Testis (tissue), 3 donors: Measurements from ENCODE around the gene IPO7. TPM values are rescaled to one million over a fixed set of nuclear protein-coding genes. Genes with fewer than 3 reads are reported as not detected.

ENCODE experiments used
- DNase-seq: peaks from one replicate; pipeline ENCODE4 v3.0.0-alpha.2; 2019
- H3K27ac ChIP-seq, 2 donors: fragments of 200-600 bp; sonication (generic); one replicate each; pipeline ENCODE4 v1.5.1; 2019
- H3K27me3 ChIP-seq: fragments of 200-600 bp; sonication (generic); one replicate; pipeline ENCODE4 v1.5.1; 2019
- H3K36me3 ChIP-seq: fragments of 200-600 bp; sonication (generic); one replicate; pipeline ENCODE4 v1.5.1; 2017; ENCODE audit warnings: low read depth; ENCODE audit errors: missing control alignments
- H3K4me1 ChIP-seq: fragments of 200-600 bp; sonication (generic); one replicate; pipeline ENCODE4 v1.5.1; 2019
- H3K4me3 ChIP-seq, 2 donors: fragments of 200-600 bp; sonication (generic); one replicate each; pipeline ENCODE4 v1.5.1; 2017 to 2019
- H3K9me3 ChIP-seq: fragments of 200-600 bp; sonication (generic); one replicate; pipeline ENCODE4 v1.5.1; 2017
- POLR2A ChIP-seq: fragments of 450-650 bp; IDR thresholded peaks from one replicate; pipeline ENCODE4 v1.6.1; 2017; ENCODE audit warnings: antibody characterized with exemption, mild to moderate bottlenecking, moderate library complexity
- WGBS, 2 donors: methylation state at CpG; one replicate each; pipeline ENCODE4 v1.1.5; 2018; 5-methylcytosine and 5-hydroxymethylcytosine counted together
- intact Hi-C: fragments of 100-400 bp; cut with DNase I; formaldehyde crosslinking; loops from one replicate; pipeline ENCODE4 v1.15.1; 2023; ENCODE audit warnings: low total_unique reads
- polyA plus RNA-seq: library from polyadenylated mRNA; stranded (reverse); fragments of 350-450 nt; fragmentation: Illumina TruSeq; extraction: RNeasy Lipid Tissue Mini Kit (QIAGEN cat#74804); gene quantifications from one replicate; pipeline ENCODE4 v1.2.3, GENCODE V29; 2014; ENCODE audit warnings: low read depth, low replicate concordance; ENCODE audit not compliant: insufficient read depth
- total RNA-seq, 2 donors: library from RNA; depleted of rRNA; stranded (reverse); fragments of >200 nt; gene quantifications; one replicate each; pipeline ENCODE4 v1.2.3, GENCODE V29; 2016
- TF ChIP-seq, protein P1 (sequence below), 3 experiments: fragments of 450-650 bp in 2 of 3; fragments of 200-600 bp in 1 of 3; sonication (generic) in 1 of 3; IDR thresholded peaks; one replicate each; pipeline ENCODE4 v1.5.1; 2016 to 2019; ENCODE audit warnings: antibody characterized with exemption in 3 of 3, mild to moderate bottlenecking in 2 of 3, moderate library complexity in 1 of 3

The IPO7 gene
- total and polyA plus RNA-seq, 3 donors from 2014 or later = 28.8 to 65.6 (median 51.7) TPM

DNA sequence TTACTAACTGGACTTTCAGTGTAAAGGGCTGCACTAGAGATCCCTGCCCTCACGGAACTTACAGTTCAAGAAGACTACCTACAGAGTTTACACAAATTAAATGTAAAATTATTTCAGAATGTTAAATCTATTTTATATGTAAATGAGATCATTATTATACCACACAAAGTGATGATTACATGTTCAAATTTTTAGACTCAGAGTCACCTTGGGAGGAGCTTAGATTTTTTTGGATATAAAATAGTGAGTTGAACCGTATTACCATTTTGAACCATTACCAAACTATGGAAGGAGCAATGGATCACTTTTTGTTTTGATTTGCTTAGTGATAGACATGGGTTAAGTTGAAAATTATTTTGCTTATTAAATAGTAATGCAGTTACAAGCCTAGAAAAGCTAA, 1.6 kb downstream of the IPO7 start:
- TF ChIP-seq, protein P1, sequence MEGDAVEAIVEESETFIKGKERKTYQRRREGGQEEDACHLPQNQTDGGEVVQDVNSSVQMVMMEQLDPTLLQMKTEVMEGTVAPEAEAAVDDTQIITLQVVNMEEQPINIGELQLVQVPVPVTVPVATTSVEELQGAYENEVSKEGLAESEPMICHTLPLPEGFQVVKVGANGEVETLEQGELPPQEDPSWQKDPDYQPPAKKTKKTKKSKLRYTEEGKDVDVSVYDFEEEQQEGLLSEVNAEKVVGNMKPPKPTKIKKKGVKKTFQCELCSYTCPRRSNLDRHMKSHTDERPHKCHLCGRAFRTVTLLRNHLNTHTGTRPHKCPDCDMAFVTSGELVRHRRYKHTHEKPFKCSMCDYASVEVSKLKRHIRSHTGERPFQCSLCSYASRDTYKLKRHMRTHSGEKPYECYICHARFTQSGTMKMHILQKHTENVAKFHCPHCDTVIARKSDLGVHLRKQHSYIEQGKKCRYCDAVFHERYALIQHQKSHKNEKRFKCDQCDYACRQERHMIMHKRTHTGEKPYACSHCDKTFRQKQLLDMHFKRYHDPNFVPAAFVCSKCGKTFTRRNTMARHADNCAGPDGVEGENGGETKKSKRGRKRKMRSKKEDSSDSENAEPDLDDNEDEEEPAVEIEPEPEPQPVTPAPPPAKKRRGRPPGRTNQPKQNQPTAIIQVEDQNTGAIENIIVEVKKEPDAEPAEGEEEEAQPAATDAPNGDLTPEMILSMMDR (IDR thresholded peaks at IDR 0.05) = no peak
- TF ChIP-seq POLR2A = no peak
- WGBS, 2 donors = 42 to 51% methylated on average over 2 of the region's 2 CpGs
- Histone ChIP-seq H3K4me3 (no peak overlapping the region), H3K27ac (no peak overlapping the region), H3K4me1 (peaks cover 11% of the 10 kb centered on the region), H3K36me3 (no peaks in the 10 kb centered on the region), H3K9me3 (no peaks in the 10 kb centered on the region), H3K27me3 (no peaks in the 10 kb centered on the region)
- DNase-seq = no peak
- intact Hi-C loops = no loop called here

DNA sequence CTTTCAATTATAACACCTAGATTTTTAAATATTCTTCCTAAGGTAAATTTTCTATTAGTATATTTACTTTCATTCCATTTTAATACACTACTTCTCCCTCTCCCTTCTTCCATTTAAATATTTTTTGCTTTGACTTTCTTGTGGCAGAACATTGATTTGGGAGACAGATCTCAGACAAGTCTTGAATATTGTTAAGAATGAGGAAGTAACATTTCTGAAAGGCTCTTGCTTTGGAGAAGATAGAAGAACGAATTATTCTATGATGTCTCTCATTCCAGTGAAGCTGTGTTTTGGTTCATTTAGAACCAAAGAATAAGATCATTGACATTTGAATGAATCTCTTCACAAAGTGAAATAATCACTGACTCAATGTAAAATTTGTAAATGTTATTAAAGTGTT, 2.4 kb downstream of the IPO7 start:
- DNase-seq = no peak
- Histone ChIP-seq H3K4me3 (no peak overlapping the region), H3K27ac (no peak overlapping the region), H3K27me3 (no peaks in the 10 kb centered on the region), H3K9me3 (no peaks in the 10 kb centered on the region), H3K36me3 (no peaks in the 10 kb centered on the region), H3K4me1 (peaks cover 10% of the 10 kb centered on the region)
- TF ChIP-seq POLR2A = no peak
- TF ChIP-seq, protein P1 (IDR thresholded peaks at IDR 0.05) = no peak
- WGBS, 2 donors = 44 to 56% methylated on average over 1 of the region's 1 CpG
- intact Hi-C loops = no loop called here

DNA sequence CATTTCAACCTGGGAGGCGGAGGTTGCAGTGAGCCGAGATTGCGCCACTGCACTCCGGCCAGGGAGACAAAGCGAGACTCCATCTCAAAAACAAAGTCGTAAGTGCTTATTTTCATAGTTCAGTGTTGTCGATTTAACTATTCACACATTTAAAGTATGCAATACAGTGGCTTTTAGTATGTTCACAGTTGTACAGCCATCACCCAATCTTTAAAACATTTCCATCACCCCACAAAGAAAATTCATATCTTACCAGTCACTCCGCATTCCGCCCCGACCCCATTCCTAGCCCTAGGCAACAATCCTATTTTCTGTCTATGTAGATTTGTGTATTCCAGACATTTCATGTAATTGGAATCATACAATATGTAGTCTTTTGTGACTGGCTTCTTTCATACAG, 11.9 kb downstream of the IPO7 start:
- TF ChIP-seq, protein P1 (IDR thresholded peaks at IDR 0.05) = no peak
- no peak for TF ChIP-seq POLR2A
- Histone ChIP-seq H3K9me3 (no peaks in the 10 kb centered on the region), H3K27me3 (no peaks in the 10 kb centered on the region), H3K27ac (no peak overlapping the region), H3K4me1 (no peaks in the 10 kb centered on the region), H3K4me3 (no peak overlapping the region), H3K36me3 (no peaks in the 10 kb centered on the region)
- intact Hi-C loops = no loop called here
- no peak for DNase-seq
- 90 to 95% methylated on average over 10 of the region's 10 CpGs for WGBS, 2 donors

DNA sequence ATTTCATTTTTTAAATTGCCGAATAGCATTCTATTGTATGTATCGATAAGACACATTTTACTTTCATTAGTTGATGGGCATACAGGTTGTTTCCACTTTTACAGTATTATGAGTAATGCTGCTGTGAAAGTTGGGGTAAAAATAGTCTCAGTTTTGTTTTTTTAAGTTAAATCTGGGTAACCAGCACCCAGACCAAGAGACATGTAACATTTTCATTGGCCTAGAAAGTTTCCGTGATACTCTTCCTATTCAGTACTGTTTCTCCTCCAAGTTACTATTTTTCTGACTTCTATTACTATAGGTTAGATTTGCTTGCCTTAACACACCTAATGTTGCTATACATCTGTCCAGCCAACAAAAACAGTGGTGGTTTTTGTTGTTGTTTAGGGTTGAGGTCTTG, 12.3 kb downstream of the IPO7 start:
- no peaks in the 10 kb centered on the region for H3K27me3 ChIP-seq
- WGBS, 2 donors = 76 to 78% methylated on average over 3 of the region's 3 CpGs
- H3K36me3 ChIP-seq = no peaks in the 10 kb centered on the region
- no peak overlapping the region for H3K4me3 ChIP-seq
- TF ChIP-seq, protein P1 (IDR thresholded peaks at IDR 0.05) = no peak
- TF ChIP-seq POLR2A = no peak
- intact Hi-C loops = no loop called here
- no peaks in the 10 kb centered on the region for H3K4me1 ChIP-seq
- no peak overlapping the region for H3K27ac ChIP-seq
- no peaks in the 10 kb centered on the region for H3K9me3 ChIP-seq
- DNase-seq = no peak
